ENCODE data around the gene OVAAL.

OVAAL gene

GRCh38 chr1:180539136-180539535, 19.6 kb upstream of the OVAAL start:
- no peak for TF ChIP-seq CTCF (conservative IDR thresholded peaks at IDR 0.05; ENCODE audit: low read depth, low read length)

GRCh38 chr1:180540697-180541594, 17.8 kb upstream of the OVAAL start:
- no peak for TF ChIP-seq CTCF (conservative IDR thresholded peaks at IDR 0.05; ENCODE audit: low read depth, low read length)

More at GRCh38 chr1:180539136-180539535, 19.6 kb upstream of the OVAAL start:
- no peak overlapping the region for H3K4me3 ChIP-seq (ENCODE audit: low read depth, low read length)
- DNase-seq (ENCODE audit: low read depth): no peak

GRCh38 chr1:180542113-180542837, 16.5 kb upstream of the OVAAL start:
- no peak overlapping the region for H3K4me3 ChIP-seq (ENCODE audit: low read depth, low read length)
- peak; percentile 57 for DNase-seq (ENCODE audit: low read depth)
- no peak for TF ChIP-seq CTCF (conservative IDR thresholded peaks at IDR 0.05; ENCODE audit: low read depth, low read length)

More at GRCh38 chr1:180540697-180541594, 17.8 kb upstream of the OVAAL start:
- DNase-seq (ENCODE audit: low read depth): no peak
- H3K4me3 ChIP-seq (ENCODE audit: low read depth, low read length): no peak overlapping the region

GRCh38 chr1:180542838-180543145, 16.0 kb upstream of the OVAAL start:
- DNase-seq (ENCODE audit: low read depth): peak; percentile 66
- TF ChIP-seq CTCF (conservative IDR thresholded peaks at IDR 0.05; ENCODE audit: low read depth, low read length): no peak
- no peak overlapping the region for H3K4me3 ChIP-seq (ENCODE audit: low read depth, low read length)

- H3K4me3 ChIP-seq (ENCODE audit: low read depth, low read length): no peak overlapping the region
- DNase-seq (ENCODE audit: low read depth): no peak
- TF ChIP-seq CTCF (conservative IDR thresholded peaks at IDR 0.05; ENCODE audit: low read depth, low read length): no peak
Measured at GRCh38 chr1:180544050-180544449, 14.7 kb upstream of the OVAAL start.

- TF ChIP-seq CTCF (conservative IDR thresholded peaks at IDR 0.05; ENCODE audit: low read depth, low read length): no peak
- H3K4me3 ChIP-seq (ENCODE audit: low read depth, low read length): no peak overlapping the region
- no peak for DNase-seq (ENCODE audit: low read depth)
Measured at GRCh38 chr1:180545991-180546390, 12.8 kb upstream of the OVAAL start.

All from choroid plexus epithelial cell (primary cell).